ENCODE measurements around the gene SLC50A1. TPM values are rescaled to one million over a fixed set of nuclear protein-coding genes. Genes with fewer than 3 reads are reported as not detected.

SLC50A1 gene
- total and polyA plus RNA-seq, 2 of the 8 experiments (the other 6 are each of a cell fraction or from before 2014, with no cell fraction given) = 36.5 to 90.8 TPM

- TF ChIP-seq JUN (IDR thresholded peaks at IDR 0.05; ENCODE audit: low read depth, low read length) (no peak), KDM4A (IDR thresholded peaks at IDR 0.05; ENCODE audit: low read depth, low read length, severe bottlenecking) (no peak), KDM5A (IDR thresholded peaks at IDR 0.05; ENCODE audit: low read length) (no peak)
Observed at GRCh38 chr1:155174324-155175280, 39.0 kb downstream of the SLC50A1 start (continued).
